HepG2 (cell line): ENCODE results near the gene SNRNP35.

Source experiments
- CREB1 ChIP-seq, 2 experiments: fragments of 450-650 bp in 1 of 2; IDR thresholded peaks; 2 replicates each; pipeline ENCODE4 v1.6.1; 2016 to 2017; ENCODE audit warnings: control low read depth in 1 of 2, mild to moderate bottlenecking in 1 of 2, missing compliant biosample characterization in 1 of 2, missing genetic modification characterization in 1 of 2
- HDAC2 ChIP-seq: sonication (generic); formaldehyde crosslinking; IDR thresholded peaks from 2 replicates; pipeline ENCODE4 v1.4.0; 2020; ENCODE audit warnings: missing genetic modification reagents
- NCOR1 ChIP-seq: fragments of 200-600 bp; sonication (generic); IDR thresholded peaks from 2 replicates; pipeline ENCODE4 v1.7.0; 2017; ENCODE audit warnings: antibody characterized with exemption, low read length, borderline replicate concordance
- RFXAP ChIP-seq: sonication (generic); formaldehyde crosslinking; IDR thresholded peaks from 2 replicates; pipeline ENCODE4 v1.4.0; 2020; ENCODE audit warnings: missing genetic modification reagents, borderline replicate concordance
- YY1 ChIP-seq: IDR thresholded peaks from 2 replicates; pipeline ENCODE4 v1.6.1; 2011; ENCODE audit warnings: low read length, low read depth, moderate library complexity, mild to moderate bottlenecking; ENCODE audit not compliant: insufficient read depth, insufficient replicate concordance
- ZFYVE20 ChIP-seq: sonication (generic); formaldehyde crosslinking; IDR thresholded peaks from 2 replicates; pipeline ENCODE4 v1.8.0; 2023; ENCODE audit warnings: low read depth, mild to moderate bottlenecking, moderate library complexity, missing genetic modification reagents, borderline replicate concordance
- ZNF776 ChIP-seq: sonication (generic); formaldehyde crosslinking; IDR thresholded peaks from 2 replicates; pipeline ENCODE4 v1.4.0; 2020; ENCODE audit warnings: mild to moderate bottlenecking, missing genetic modification reagents
- ZNF788 ChIP-seq: sonication (generic); formaldehyde crosslinking; IDR thresholded peaks from 2 replicates; pipeline ENCODE4 v1.5.0; 2020; ENCODE audit warnings: mild to moderate bottlenecking, missing genetic modification reagents, borderline replicate concordance

GRCh38 chr12:123442774-123443173 is 15.2 kb upstream of the SNRNP35 start:
- TF ChIP-seq YY1 (no peak), NCOR1 (no peak), RFXAP (CRISPR knock-in tag) (no peak), CREB1 (IDR thresholded peaks at IDR 0.05) (no peak), CREB1 (CRISPR knock-in tag; IDR thresholded peaks at IDR 0.05) (no peak), ZNF788 (no peak), HDAC2 (no peak), ZFYVE20 (CRISPR knock-in tag) (no peak), ZNF776 (CRISPR knock-in tag) (no peak)
